Esophagus squamous epithelium (tissue), 5 donors: Measurements from ENCODE around the gene APOBEC3G. TPM values are rescaled to one million over a fixed set of nuclear protein-coding genes. Genes with fewer than 3 reads are reported as not detected.
A peak's percentile ranks its signal among the peaks of the same experiment; 100 is the strongest.
"Not testable (repeated sequence)": the region's sequence is repeated elsewhere in the genome, so short reads cannot be mapped to it uniquely, and the experiment has no call there.

Experiments
- DNase-seq: peaks from one replicate; lab custom pipeline; 2025; lab: John Stamatoyannopoulos, UW
- H3K27ac ChIP-seq, 4 donors: fragments of 200-600 bp; sonication (generic); one replicate each; pipeline ENCODE4 v1.5.1; 2016 to 2019; ENCODE audit warnings: mild to moderate bottlenecking in 1 of 4
- H3K27me3 ChIP-seq, 4 donors: fragments of 200-600 bp; sonication (generic); 1 replicate in 3 of 4; 2 replicates in 1 of 4; pipeline versions ENCODE4 v1.5.1 to v1.6.0; 2017 to 2021; ENCODE audit warnings: antibody characterized with exemption in 1 of 4
- H3K36me3 ChIP-seq, 3 donors: fragments of 200-600 bp; sonication (generic); one replicate each; pipeline ENCODE4 v1.5.1; 2016 to 2019
- H3K4me1 ChIP-seq, 3 donors: fragments of 200-600 bp; sonication (generic); one replicate each; pipeline ENCODE4 v1.5.1; 2017 to 2019
- H3K4me3 ChIP-seq, 4 donors: fragments of 200-600 bp; sonication (generic); 1 replicate in 3 of 4; 2 replicates in 1 of 4; pipeline ENCODE4 v1.5.1; 2016 to 2019; ENCODE audit warnings: mild to moderate bottlenecking in 2 of 4, moderate library complexity in 1 of 4
- H3K9me3 ChIP-seq, 3 donors: fragments of 200-600 bp; sonication (generic); one replicate each; pipeline ENCODE4 v1.5.1; 2016 to 2019
- POLR2A ChIP-seq, 4 donors: fragments of 450-650 bp; IDR thresholded peaks; one replicate each; pipeline ENCODE4 v1.6.1; 2017; ENCODE audit warnings: antibody characterized with exemption in 4 of 4, mild to moderate bottlenecking in 4 of 4, moderate library complexity in 3 of 4
- WGBS, 2 donors: methylation state at CpG; one replicate each; pipeline ENCODE4 v1.1.5; 2018; 5-methylcytosine and 5-hydroxymethylcytosine counted together
- intact Hi-C: fragments of 100-400 bp; cut with DNase I; formaldehyde crosslinking; loops from one replicate; pipeline ENCODE4 v1.15.0; 2022
- total RNA-seq, 4 donors: library from RNA; depleted of rRNA; stranded (reverse); fragments of >200 nt; gene quantifications; one replicate each; pipeline ENCODE4 v1.1.0, GENCODE V29; 2016
- TF ChIP-seq, protein P1 (sequence below), 6 experiments: fragments of 450-650 bp in 4 of 6; fragments of 200-600 bp in 2 of 6; sonication (generic) in 2 of 6; IDR thresholded peaks; one replicate each; pipeline ENCODE4 v1.5.1; 2016 to 2019; ENCODE audit warnings: antibody characterized with exemption in 6 of 6, mild to moderate bottlenecking in 4 of 6, moderate library complexity in 4 of 6
- donor health status: DM: yes; HTN: yes; CAD: no.

The APOBEC3G gene
- total RNA-seq, 4 donors from 2014 or later, result 0.91 to 12.1 (median 6.5) TPM

DNA sequence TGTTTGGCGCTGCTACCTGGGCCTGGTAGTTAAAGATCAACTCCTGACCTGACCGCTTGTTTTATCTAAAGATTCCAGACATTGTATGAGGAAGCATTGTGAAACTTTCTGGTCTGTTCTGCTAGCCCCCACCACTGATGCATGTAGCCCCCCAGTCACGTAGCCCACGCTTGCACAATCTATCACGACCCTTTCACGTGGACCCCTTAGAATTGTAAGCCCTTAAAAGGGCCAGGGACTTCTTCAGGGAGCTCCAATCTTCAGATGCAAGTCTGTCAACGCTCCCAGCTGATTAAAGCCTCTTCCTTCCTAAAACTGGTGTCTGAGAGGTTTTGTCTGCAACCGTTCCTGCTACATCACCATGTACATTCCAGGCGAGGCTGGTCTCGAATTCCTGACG is 21.4 kb upstream of the APOBEC3G start:
- 90 to 94% methylated on average over 6 to 11 of the region's 11 CpGs for WGBS, 2 donors
- Histone ChIP-seq H3K36me3 (no peaks in the 10 kb centered on the region), H3K9me3 (no peaks in the 10 kb centered on the region), H3K4me1 (no peaks in the 10 kb centered on the region), H3K27me3 (peaks cover 0 to under 1% (median 0%) of the 10 kb centered on the region in 4 donors), H3K27ac (no peak overlapping the region), H3K4me3 (no peak overlapping the region)
- TF ChIP-seq, protein P1, sequence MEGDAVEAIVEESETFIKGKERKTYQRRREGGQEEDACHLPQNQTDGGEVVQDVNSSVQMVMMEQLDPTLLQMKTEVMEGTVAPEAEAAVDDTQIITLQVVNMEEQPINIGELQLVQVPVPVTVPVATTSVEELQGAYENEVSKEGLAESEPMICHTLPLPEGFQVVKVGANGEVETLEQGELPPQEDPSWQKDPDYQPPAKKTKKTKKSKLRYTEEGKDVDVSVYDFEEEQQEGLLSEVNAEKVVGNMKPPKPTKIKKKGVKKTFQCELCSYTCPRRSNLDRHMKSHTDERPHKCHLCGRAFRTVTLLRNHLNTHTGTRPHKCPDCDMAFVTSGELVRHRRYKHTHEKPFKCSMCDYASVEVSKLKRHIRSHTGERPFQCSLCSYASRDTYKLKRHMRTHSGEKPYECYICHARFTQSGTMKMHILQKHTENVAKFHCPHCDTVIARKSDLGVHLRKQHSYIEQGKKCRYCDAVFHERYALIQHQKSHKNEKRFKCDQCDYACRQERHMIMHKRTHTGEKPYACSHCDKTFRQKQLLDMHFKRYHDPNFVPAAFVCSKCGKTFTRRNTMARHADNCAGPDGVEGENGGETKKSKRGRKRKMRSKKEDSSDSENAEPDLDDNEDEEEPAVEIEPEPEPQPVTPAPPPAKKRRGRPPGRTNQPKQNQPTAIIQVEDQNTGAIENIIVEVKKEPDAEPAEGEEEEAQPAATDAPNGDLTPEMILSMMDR (IDR thresholded peaks at IDR 0.05), result no peak
- TF ChIP-seq POLR2A (IDR thresholded peaks at IDR 0.05), result no peak
- intact Hi-C loops, result no loop called here
- DNase-seq, result no peak

DNA sequence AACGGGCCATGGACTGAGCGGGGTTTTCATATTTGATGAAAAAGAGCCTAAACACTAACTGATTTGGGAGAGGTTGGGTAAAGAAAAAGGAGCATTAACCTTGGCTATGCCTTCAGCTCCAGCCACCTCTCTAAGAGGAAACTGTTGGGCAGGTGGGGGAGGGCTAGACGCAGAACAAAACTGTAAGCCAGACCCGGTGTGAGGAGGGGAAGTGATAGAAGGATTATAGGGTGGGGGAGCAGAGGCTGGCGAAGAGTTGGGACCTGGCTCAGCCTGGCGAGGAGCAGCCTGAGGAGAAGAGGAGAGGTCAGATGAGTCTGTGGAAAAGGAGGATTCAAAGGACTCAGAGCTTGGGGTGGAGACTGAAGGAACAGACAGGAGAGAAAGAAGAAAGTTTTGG is 15.8 kb upstream of the APOBEC3G start:
- DNase-seq, H3K4me3 ChIP-seq, intact Hi-C loops, H3K4me1 ChIP-seq, H3K9me3 ChIP-seq, H3K27ac ChIP-seq, H3K36me3 ChIP-seq, H3K27me3 ChIP-seq: not testable (repeated sequence)
- 71 to 74% methylated on average over 6 of the region's 6 CpGs for WGBS, 2 donors

DNA sequence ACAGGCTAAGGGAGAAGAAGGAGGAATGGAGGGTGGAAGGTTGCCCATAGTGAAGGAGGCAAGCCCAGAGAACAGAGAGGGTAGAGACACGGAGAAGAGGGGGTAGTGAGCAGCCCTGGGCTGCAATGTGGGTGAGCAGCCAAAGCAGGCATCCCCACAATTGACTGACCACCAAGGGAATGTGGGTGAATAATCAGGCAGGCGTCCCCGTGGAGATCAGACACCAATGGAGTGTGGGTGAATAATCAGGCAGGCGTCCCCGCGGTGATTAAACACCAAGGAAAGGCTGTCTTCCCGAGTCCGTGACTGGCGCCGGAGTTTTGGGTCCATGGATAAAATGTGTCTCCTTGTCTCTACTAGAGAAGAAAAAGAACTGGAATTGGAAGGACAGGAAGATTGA is 15.1 kb upstream of the APOBEC3G start:
- H3K36me3 ChIP-seq, DNase-seq, H3K27me3 ChIP-seq, H3K4me1 ChIP-seq, H3K9me3 ChIP-seq, H3K27ac ChIP-seq, intact Hi-C loops, H3K4me3 ChIP-seq: not testable (repeated sequence)
- 78 to 85% methylated on average over 10 of the region's 10 CpGs for WGBS, 2 donors

DNA sequence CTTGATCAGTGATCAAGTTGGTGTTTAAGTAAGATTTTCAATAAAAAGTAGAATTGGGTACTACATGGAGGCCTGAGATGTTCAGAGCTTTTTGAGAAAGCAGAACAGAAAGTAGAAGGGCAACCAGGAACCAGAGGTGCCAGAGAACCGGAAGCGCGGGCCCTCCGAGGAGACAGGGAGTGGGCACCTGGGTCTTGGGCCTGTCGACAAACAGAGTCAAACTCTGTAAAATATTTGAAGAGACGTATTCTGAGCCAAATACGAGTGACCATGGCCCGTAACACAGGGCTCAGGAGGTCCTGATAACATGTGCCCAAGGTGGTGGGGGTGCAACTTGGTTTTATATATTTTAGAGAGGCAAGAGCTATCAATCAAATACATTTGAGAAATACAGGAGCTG is 13.2 kb upstream of the APOBEC3G start:
- intact Hi-C loops, H3K27ac ChIP-seq: not testable (repeated sequence)
- WGBS, 2 donors, result 89 to 94% methylated on average over 7 to 8 of the region's 8 CpGs

GRCh38 chr22:39066442-39067276 is 10.4 kb upstream of the APOBEC3G start:
- H3K27ac ChIP-seq, result peak overlapping the region in 1 of 4 donors; percentile 2
- H3K36me3 ChIP-seq, H3K9me3 ChIP-seq, DNase-seq, intact Hi-C loops, H3K27me3 ChIP-seq, H3K4me3 ChIP-seq: not testable (repeated sequence)
- WGBS, 2 donors, result 63 to 72% methylated on average over 9 of the region's 9 CpGs
- H3K4me1 ChIP-seq, result peaks cover 0 to 13% (median 0%) of the 10 kb centered on the region in 3 donors

More for the DNA sequence above, 13.2 kb upstream of the APOBEC3G start:
- H3K27me3 ChIP-seq, H3K36me3 ChIP-seq, H3K4me3 ChIP-seq, DNase-seq, H3K9me3 ChIP-seq: not testable (repeated sequence)
- peaks cover 0 to 13% (median 0%) of the 10 kb centered on the region in 3 donors for H3K4me1 ChIP-seq

DNA sequence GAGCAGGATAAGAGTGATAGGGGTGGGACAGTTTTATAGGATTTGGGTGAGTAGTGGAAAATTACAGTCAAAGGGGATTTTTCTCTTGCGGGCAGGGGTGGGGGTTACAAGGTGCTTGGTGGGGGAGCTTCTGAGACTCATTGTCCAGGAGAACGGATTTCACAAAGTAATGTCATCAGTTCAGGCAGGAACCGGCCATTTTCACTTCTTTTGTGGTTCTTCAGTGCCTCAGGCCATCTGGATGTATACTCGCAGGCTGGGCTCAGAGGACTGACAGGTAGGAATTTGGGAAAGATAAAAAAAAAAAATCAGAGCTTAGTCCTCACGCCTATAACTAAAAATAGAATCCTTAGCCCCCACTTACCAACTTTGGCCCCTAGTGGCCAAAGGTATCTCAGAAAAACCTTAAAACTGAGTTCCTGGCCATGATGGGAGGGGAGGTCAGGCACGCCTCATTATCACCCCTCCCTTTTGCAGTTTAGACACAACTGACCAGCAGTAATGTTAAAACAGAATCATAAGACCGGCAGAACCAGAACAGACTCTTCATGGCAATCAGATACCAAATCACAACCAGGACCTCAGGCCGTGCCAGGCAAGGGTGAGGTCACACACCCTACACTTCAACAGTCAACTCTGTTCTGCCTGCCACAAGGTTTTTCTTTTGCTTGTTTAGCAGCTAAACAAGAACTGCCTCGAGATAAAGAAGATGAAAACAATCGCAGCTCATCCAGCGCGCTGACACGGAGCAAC is 8.9 kb upstream of the APOBEC3G start:
- H3K9me3 ChIP-seq, result no peaks in the 10 kb centered on the region
- H3K27ac ChIP-seq, result no peak overlapping the region
- no peaks in the 10 kb centered on the region for H3K36me3 ChIP-seq
- 52 to 69% methylated on average over 10 to 13 of the region's 13 CpGs for WGBS, 2 donors
- no peak for TF ChIP-seq POLR2A (IDR thresholded peaks at IDR 0.05)
- TF ChIP-seq, protein P1 (IDR thresholded peaks at IDR 0.05), result no peak
- DNase-seq, result no peak
- no peak overlapping the region for H3K4me3 ChIP-seq
- peaks cover 0 to 13% (median 0%) of the 10 kb centered on the region in 3 donors for H3K4me1 ChIP-seq
- H3K27me3 ChIP-seq, result no peaks in the 10 kb centered on the region
- intact Hi-C loops, result no loop called here

GRCh38 chr22:39070186-39070585 is 6.9 kb upstream of the APOBEC3G start:
- H3K4me1 ChIP-seq, result peaks cover 0 to 13% (median 0%) of the 10 kb centered on the region in 3 donors
- intact Hi-C loops, result no loop called here
- H3K27me3 ChIP-seq, result no peaks in the 10 kb centered on the region
- no peak overlapping the region for H3K27ac ChIP-seq
- no peaks in the 10 kb centered on the region for H3K9me3 ChIP-seq
- no peak overlapping the region for H3K4me3 ChIP-seq
- DNase-seq, result no peak
- WGBS, 2 donors, result 83 to 90% methylated on average over 6 to 7 of the region's 7 CpGs
- no peaks in the 10 kb centered on the region for H3K36me3 ChIP-seq
- TF ChIP-seq, protein P1 (IDR thresholded peaks at IDR 0.05), result no peak
- no peak for TF ChIP-seq POLR2A (IDR thresholded peaks at IDR 0.05)

- H3K27ac ChIP-seq, H3K27me3 ChIP-seq, H3K4me3 ChIP-seq, H3K36me3 ChIP-seq, DNase-seq, H3K9me3 ChIP-seq, intact Hi-C loops: not testable (repeated sequence)
- WGBS, 2 donors, result 69 to 71% methylated on average over 6 of the region's 7 CpGs
- H3K4me1 ChIP-seq, result peaks cover 2 to 18% (median 5%) of the 10 kb centered on the region in 3 donors
These were observed 4.5 kb upstream of the APOBEC3G start for GRCh38 chr22:39072581-39072981.
